Endothelial cell of umbilical vein (primary cell): ENCODE measurements around the gene ARHGEF7. TPM values are rescaled to one million over a fixed set of nuclear protein-coding genes. Genes with fewer than 3 reads are reported as not detected.

Experiments
- BruUV-seq: library from RNA; stranded (reverse); fragments of 400-500 nt; replicated peaks from 2 replicates; lab custom pipeline; 2021; lab: Mats Ljungman, UMichigan
- CTCF ChIA-PET: fragments of 300-600, 350-600 bp; sonication (Branson Sonifier 250); formaldehyde crosslinking; loops from one replicate; lab custom pipeline; 2021; ENCODE audit warnings: antibody characterized with exemption, inconsistent platforms; lab: Charles Lee
- POLR2A ChIA-PET: fragments of 300-600, 350-600 bp; sonication (Branson Sonifier 250); formaldehyde crosslinking; loops from one replicate; lab custom pipeline; 2021; ENCODE audit warnings: antibody characterized with exemption, inconsistent platforms; lab: Charles Lee
- DNase-seq: peaks from one replicate; pipeline ENCODE4 v3.0.0-alpha.2; 2011; ENCODE audit warnings: low read depth, low spot score
- FAIRE-seq: peaks from 2 replicates; lab custom pipeline; 2011; peaks lifted over from hg19 to GRCh38; lab: Jason Lieb, UNC
- H2AFZ ChIP-seq: 2 replicates; pipeline ENCODE4 v1.6.0; 2012; ENCODE audit warnings: low read depth, low read length, control low read depth, inconsistent platforms
- H3K27ac ChIP-seq: 2 replicates; pipeline ENCODE4 v1.5.1; 2011; ENCODE audit warnings: low read depth, mild to moderate bottlenecking, control low read depth, low read length, moderate library complexity; ENCODE audit not compliant: insufficient read depth
- H3K27me3 ChIP-seq, 2 experiments: 2 replicates each; pipeline versions ENCODE4 v1.6.0 to v1.6.1; 2011; ENCODE audit warnings: low read length in 2 of 2, mixed read lengths in 1 of 2; ENCODE audit not compliant: control insufficient read depth in 2 of 2, insufficient read depth in 2 of 2
- H3K36me3 ChIP-seq, 2 experiments: 2 replicates in 1 of 2; 3 replicates in 1 of 2; pipeline ENCODE4 v1.5.1; 2011; ENCODE audit warnings: low read length in 2 of 2, mild to moderate bottlenecking in 1 of 2, moderate library complexity in 1 of 2; ENCODE audit not compliant: control insufficient read depth in 2 of 2, insufficient read depth in 2 of 2; ENCODE audit errors: extremely low read depth in 1 of 2
- H3K4me1 ChIP-seq: 3 replicates; pipeline ENCODE4 v1.5.1; 2011; ENCODE audit warnings: mild to moderate bottlenecking, low read length; ENCODE audit not compliant: control insufficient read depth, insufficient read depth; ENCODE audit errors: extremely low read depth
- H3K4me2 ChIP-seq: 2 replicates; pipeline ENCODE4 v1.6.1; 2011; ENCODE audit warnings: low read length, control low read depth, mixed read lengths; ENCODE audit not compliant: insufficient read depth
- H3K4me3 ChIP-seq, 3 experiments: fragments of 200-600 bp in 1 of 3; sonication (generic), shearing (Covaris generic) in 1 of 3; replicated peaks in 1 of 3; 2 replicates each; pipeline ENCODE4 v1.5.1; 2011 to 2016; ENCODE audit warnings: control low read depth in 3 of 3, low read length in 3 of 3, mild to moderate bottlenecking in 2 of 3, inconsistent platforms in 1 of 3, low read depth in 1 of 3, moderate library complexity in 1 of 3; ENCODE audit not compliant: insufficient read depth in 1 of 3
- H3K79me2 ChIP-seq: 2 replicates; pipeline ENCODE4 v1.6.0; 2012; ENCODE audit warnings: low read length, inconsistent platforms; ENCODE audit not compliant: control insufficient read depth, insufficient read depth
- H3K9ac ChIP-seq: replicated peaks from 2 replicates; pipeline ENCODE3; 2011; ENCODE audit warnings: low read length, control low read depth; ENCODE audit not compliant: insufficient read depth; ENCODE audit errors: extremely low read depth
- H3K9me1 ChIP-seq: replicated peaks from 3 replicates; pipeline ENCODE4 v1.6.0; 2011; ENCODE audit warnings: mild to moderate bottlenecking, low read length; ENCODE audit not compliant: control insufficient read depth, insufficient read depth; ENCODE audit errors: extremely low read depth
- H3K9me3 ChIP-seq: replicated peaks from 2 replicates; pipeline ENCODE4 v1.5.1; 2012; ENCODE audit warnings: low read length, inconsistent platforms; ENCODE audit not compliant: control insufficient read depth, insufficient read depth
- H4K20me1 ChIP-seq: replicated peaks from 2 replicates; pipeline ENCODE3; 2011; ENCODE audit warnings: mild to moderate bottlenecking, low read length; ENCODE audit not compliant: control insufficient read depth, insufficient read depth; ENCODE audit errors: extremely low read depth
- CTCF ChIP-seq, 2 donors: IDR thresholded peaks; 1 replicate in 1 of 2; 2 replicates in 1 of 2; pipeline ENCODE4 v1.5.1; 2011; ENCODE audit warnings: low read length in 2 of 2, mild to moderate bottlenecking in 2 of 2, moderate library complexity in 2 of 2, control low read depth in 1 of 2, inconsistent platforms in 1 of 2, low read depth in 1 of 2; ENCODE audit not compliant: insufficient read depth in 1 of 2; ENCODE audit errors: extremely low read depth in 1 of 2
- EZH2 ChIP-seq: IDR thresholded peaks from 2 replicates; pipeline ENCODE4 v1.6.1; 2012; ENCODE audit warnings: borderline replicate concordance, low read depth, mild to moderate bottlenecking, moderate library complexity, low read length, inconsistent platforms; ENCODE audit not compliant: severe bottlenecking
- FOS ChIP-seq: IDR thresholded peaks from 2 replicates; pipeline ENCODE4 v1.6.1; 2011; ENCODE audit warnings: mild to moderate bottlenecking, low read length, moderate library complexity, borderline replicate concordance; ENCODE audit not compliant: insufficient read depth
- GATA2 ChIP-seq: IDR thresholded peaks from 2 replicates; pipeline ENCODE4 v1.7.0; 2011; ENCODE audit warnings: low read depth, mild to moderate bottlenecking, moderate library complexity, mixed read lengths, low read length; ENCODE audit not compliant: insufficient read length, insufficient read depth
- JUN ChIP-seq: IDR thresholded peaks from 2 replicates; pipeline ENCODE4 v1.6.1; 2011; ENCODE audit warnings: borderline replicate concordance, low read depth; ENCODE audit not compliant: insufficient read length, insufficient read depth
- MYC ChIP-seq: IDR thresholded peaks from one replicate; pipeline ENCODE4 v1.6.1; 2011; ENCODE audit warnings: mild to moderate bottlenecking, low read depth, low read length
- POLR2A ChIP-seq: IDR thresholded peaks from 2 replicates; pipeline ENCODE4 v1.6.1; 2012; ENCODE audit warnings: low read depth, mild to moderate bottlenecking, control low read depth, low read length
- POLR2AphosphoS5 ChIP-seq: IDR thresholded peaks from 2 replicates; pipeline ENCODE4 v1.6.1; 2012; ENCODE audit warnings: low read depth, mild to moderate bottlenecking, control low read depth, low read length, moderate library complexity; ENCODE audit not compliant: insufficient read depth
- dilution Hi-C: fragments of 300-500 bp; cut with MboI; formaldehyde crosslinking; loops from one replicate; pipeline ENCODE4 v1.15.0; 2019; ENCODE audit warnings: low sequenced_read_pairs; ENCODE audit not compliant: extremely low pct_ligation_motif_present
- intact Hi-C: fragments of 100-400 bp; cut with micrococcal nuclease; formaldehyde crosslinking; loops from one replicate; pipeline ENCODE4 v1.10.0; 2022
- polyA plus RNA-seq, 4 experiments: library from polyadenylated mRNA; depleted of rRNA in 3 of 4; stranded (reverse) in 3 of 4; unstranded in 1 of 4; fragments of >200 nt; gene quantifications; 2 replicates each; pipeline versions ENCODE4 v1.2.1 to v1.2.3, GENCODE V29; 2011 to 2012; ENCODE audit warnings: missing spikeins in 1 of 4
- total RNA-seq: library from RNA; stranded (reverse); gene quantifications from 2 replicates; pipeline ENCODE4 v1.2.3, GENCODE V29; 2021
- TF ChIP-seq, protein P1 (sequence below): IDR thresholded peaks from 2 replicates; pipeline ENCODE4 v1.6.1; 2011; ENCODE audit not compliant: insufficient read depth, insufficient read length

The ARHGEF7 gene
- total and polyA plus RNA-seq, 2 donors (not counting 3 experiments of a cell fraction or from before 2014, with no cell fraction given), result 94.9 to 155 TPM

DNA sequence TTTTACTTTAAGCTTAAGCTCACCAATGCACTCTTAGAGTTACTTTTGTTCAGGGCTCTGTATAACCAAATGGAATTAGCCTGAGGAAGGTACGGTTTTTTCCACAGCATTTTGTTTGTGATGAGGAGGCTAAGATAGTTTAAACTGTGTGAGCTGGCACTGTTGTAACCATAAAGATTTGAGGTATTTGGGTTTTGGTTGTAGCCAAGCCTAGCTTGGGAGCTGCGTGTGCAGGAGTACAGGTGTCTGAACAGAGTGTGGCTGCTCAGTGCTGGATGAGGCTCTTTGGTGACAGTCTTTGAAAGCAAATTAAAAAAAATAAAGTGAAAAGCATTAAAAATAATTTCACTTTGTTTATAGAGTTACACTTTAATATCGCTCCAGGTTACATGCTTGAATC, 56.0 kb downstream of the ARHGEF7 start:
- H3K4me1 ChIP-seq, result peaks cover 7% of the 10 kb centered on the region
- no peak for FAIRE-seq

More for the DNA sequence above, 56.0 kb downstream of the ARHGEF7 start:
- intact Hi-C loops, result loop anchor here (10.0 kb wide), 1 partner anchor 456 kb away; the partner anchor contains the start of gene ING1
- Histone ChIP-seq H3K36me3 (peaks cover 0 to 3% of the 10 kb centered on the region in 2 experiments), H2AFZ (no peak overlapping the region), H3K4me2 (no peak overlapping the region), H3K79me2 (peaks cover 53% of the 10 kb centered on the region), H3K9ac (no peak overlapping the region), H3K4me3 (no peak overlapping the region), H3K9me1 (no peaks in the 10 kb centered on the region), H3K27me3 (no peaks in the 10 kb centered on the region), H3K9me3 (no peaks in the 10 kb centered on the region), H4K20me1 (no peaks in the 10 kb centered on the region), H3K27ac (no peak overlapping the region)
- no peak for DNase-seq
- BruUV-seq, result no TSS peak
- ChIA-PET CTCF (no interaction called here), POLR2A (no interaction called here)
- dilution Hi-C loops, result no loop called here
- TF ChIP-seq MYC (no peak), CTCF (IDR thresholded peaks at IDR 0.05; ENCODE audit: extremely low read depth in 1 of 2, insufficient read depth in 1 of 2, low read depth in 1 of 2, low read length in 2 of 2) (no peak), JUN (no peak), POLR2A (no peak), GATA2 (no peak), POLR2AphosphoS5 (no peak), EZH2 (no peak), FOS (no peak)
- TF ChIP-seq, protein P1, sequence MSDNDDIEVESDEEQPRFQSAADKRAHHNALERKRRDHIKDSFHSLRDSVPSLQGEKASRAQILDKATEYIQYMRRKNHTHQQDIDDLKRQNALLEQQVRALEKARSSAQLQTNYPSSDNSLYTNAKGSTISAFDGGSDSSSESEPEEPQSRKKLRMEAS, result no peak
